ENCODE measurements around the gene PHF19. TPM values are rescaled to one million over a fixed set of nuclear protein-coding genes. Genes with fewer than 3 reads are reported as not detected.

The PHF19 gene
- total RNA-seq, 1 experiment from 2014 or later: 39.0 TPM

GRCh38 chr9:120916588-120916987, 39.6 kb upstream of the PHF19 start:
- ChIA-PET POLR2A (interaction anchor here (0.6 to 0.9 kb wide), 3 partner anchors 18 to 123 kb away, joined by 3 read pairs; partner anchors contain the start of gene FBXW2), CTCF (interaction anchor here (0.6 to 1.8 kb wide), 13 partner anchors 9 to 161 kb away, joined by 3 to 12 read pairs (median 3); no protein-coding TSS in a partner anchor)
- no peaks in the 10 kb centered on the region; the same call in 1 of the 2 replicates for H3K27me3 Mint-ChIP-seq (ENCODE audit: low read depth)
- H3K36me3 Mint-ChIP-seq: peaks cover 5% of the 10 kb centered on the region
- H3K9me3 Mint-ChIP-seq: peaks cover 11% of the 10 kb centered on the region
- H3K4me1 Mint-ChIP-seq: peaks cover 43% of the 10 kb centered on the region
- TF ChIP-seq ZSCAN18 (CRISPR knock-in tag; IDR thresholded peaks at IDR 0.05) (no peak), ZNF671 (CRISPR knock-in tag; IDR thresholded peaks at IDR 0.05) (no peak), ETV6 (CRISPR knock-in tag; IDR thresholded peaks at IDR 0.05) (no peak), MAX (CRISPR knock-in tag; IDR thresholded peaks at IDR 0.05) (no peak), ZMAT4 (CRISPR knock-in tag; IDR thresholded peaks at IDR 0.05) (no peak), ZNF396 (CRISPR knock-in tag; IDR thresholded peaks at IDR 0.05; ENCODE audit: borderline replicate concordance) (no peak), NFATC4 (CRISPR knock-in tag; IDR thresholded peaks at IDR 0.05) (no peak), GTF2I (CRISPR knock-in tag; conservative IDR thresholded peaks at IDR 0.05) (no peak), PRRX2 (CRISPR knock-in tag; IDR thresholded peaks at IDR 0.05) (no peak), KAT7 (CRISPR knock-in tag; IDR thresholded peaks at IDR 0.05; ENCODE audit: borderline replicate concordance) (no peak), STAT6 (CRISPR knock-in tag; conservative IDR thresholded peaks at IDR 0.05; ENCODE audit: low read depth) (no peak), SOX15 (CRISPR knock-in tag; IDR thresholded peaks at IDR 0.05) (no peak), TCF7 (CRISPR knock-in tag; IDR thresholded peaks at IDR 0.05; ENCODE audit: low read depth) (no peak), ZNF423 (CRISPR knock-in tag; IDR thresholded peaks at IDR 0.05) (no peak), FOXJ3 (CRISPR knock-in tag; IDR thresholded peaks at IDR 0.05; ENCODE audit: borderline replicate concordance) (no peak), AR (CRISPR knock-in tag; IDR thresholded peaks at IDR 0.05) (no peak), JUN (CRISPR knock-in tag; IDR thresholded peaks at IDR 0.05) (no peak), ZBTB43 (CRISPR knock-in tag; IDR thresholded peaks at IDR 0.05) (no peak)
- DNase-seq (ENCODE audit: low spot score) (no peak), ATAC-seq (peak; percentile 20; the same call in 1 of the 2 replicates)
- H3K27ac Mint-ChIP-seq: no peak overlapping the region
- no peak overlapping the region for H3K4me3 Mint-ChIP-seq
